MM.1S (cell line): Measurements from ENCODE around the gene PROK1.

ENCODE experiments used
- EZH2 ChIP-seq: fragments of 300-600 bp; sonication (generic); optimal IDR thresholded peaks from 2 replicates; pipeline ENCODE3; 2017; ENCODE audit warnings: low read depth, mild to moderate bottlenecking, antibody characterized with exemption, low read length, mixed read lengths
- TF ChIP-seq, protein P1 (sequence below): fragments of 300-600 bp; sonication (generic); IDR thresholded peaks from 2 replicates; pipeline ENCODE4 v1.5.1; 2016; ENCODE audit warnings: antibody characterized with exemption, low read length, mixed read lengths

DNA sequence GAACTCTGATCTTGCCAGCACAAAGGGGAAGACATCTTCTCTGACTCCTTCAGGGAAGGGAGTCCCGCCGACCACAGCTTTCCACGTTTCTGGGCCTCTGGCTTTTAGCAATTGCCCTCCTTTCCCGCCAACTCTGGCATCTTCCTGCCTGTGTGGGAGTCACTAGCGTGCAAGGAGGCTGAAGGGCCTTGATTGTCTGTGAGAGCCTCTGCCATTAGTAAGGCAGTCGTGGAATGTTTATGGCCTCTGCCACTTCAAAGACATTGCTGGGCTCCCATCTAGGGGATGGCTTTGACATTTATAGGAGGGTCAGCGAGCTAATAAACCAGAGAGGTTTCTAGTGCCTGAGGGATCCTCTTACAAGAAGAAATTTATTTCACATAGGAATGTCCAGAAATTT lies 14.3 kb upstream of the PROK1 start:
- no peak for TF ChIP-seq EZH2
- TF ChIP-seq, protein P1, sequence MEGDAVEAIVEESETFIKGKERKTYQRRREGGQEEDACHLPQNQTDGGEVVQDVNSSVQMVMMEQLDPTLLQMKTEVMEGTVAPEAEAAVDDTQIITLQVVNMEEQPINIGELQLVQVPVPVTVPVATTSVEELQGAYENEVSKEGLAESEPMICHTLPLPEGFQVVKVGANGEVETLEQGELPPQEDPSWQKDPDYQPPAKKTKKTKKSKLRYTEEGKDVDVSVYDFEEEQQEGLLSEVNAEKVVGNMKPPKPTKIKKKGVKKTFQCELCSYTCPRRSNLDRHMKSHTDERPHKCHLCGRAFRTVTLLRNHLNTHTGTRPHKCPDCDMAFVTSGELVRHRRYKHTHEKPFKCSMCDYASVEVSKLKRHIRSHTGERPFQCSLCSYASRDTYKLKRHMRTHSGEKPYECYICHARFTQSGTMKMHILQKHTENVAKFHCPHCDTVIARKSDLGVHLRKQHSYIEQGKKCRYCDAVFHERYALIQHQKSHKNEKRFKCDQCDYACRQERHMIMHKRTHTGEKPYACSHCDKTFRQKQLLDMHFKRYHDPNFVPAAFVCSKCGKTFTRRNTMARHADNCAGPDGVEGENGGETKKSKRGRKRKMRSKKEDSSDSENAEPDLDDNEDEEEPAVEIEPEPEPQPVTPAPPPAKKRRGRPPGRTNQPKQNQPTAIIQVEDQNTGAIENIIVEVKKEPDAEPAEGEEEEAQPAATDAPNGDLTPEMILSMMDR, result no peak
